ENCODE measurements around the gene TFAP2D.

TFAP2D gene

GRCh38 chr6:50792771-50793170, 79.4 kb downstream of the TFAP2D start:
- Histone ChIP-seq H3K9ac (ENCODE audit: insufficient read length) (no peak overlapping the region), H3K9me3 (ENCODE audit: low read depth, low read length) (no peaks in the 10 kb centered on the region), H3K4me3 (no peak overlapping the region), H3K27ac (no peak overlapping the region), H3K36me3 (ENCODE audit: insufficient read depth, low read length) (no peaks in the 10 kb centered on the region)
- no peak for DNase-seq (ENCODE audit: low read depth, low spot score)
- TF ChIP-seq EZH2 (IDR thresholded peaks at IDR 0.05) (no peak), FOXP2 (optimal IDR thresholded peaks at IDR 0.05; ENCODE audit: control extremely low read depth, extremely low read length, insufficient read depth) (no peak), POLR2AphosphoS5 (IDR thresholded peaks at IDR 0.05; ENCODE audit: borderline replicate concordance, low read depth, low read length) (no peak)

GRCh38 chr6:50795574-50795973, 82.2 kb downstream of the TFAP2D start:
- TF ChIP-seq FOXP2 (optimal IDR thresholded peaks at IDR 0.05; ENCODE audit: control extremely low read depth, extremely low read length, insufficient read depth) (no peak), EZH2 (IDR thresholded peaks at IDR 0.05) (no peak), POLR2AphosphoS5 (IDR thresholded peaks at IDR 0.05; ENCODE audit: borderline replicate concordance, low read depth, low read length) (no peak)
- H3K9ac ChIP-seq (ENCODE audit: insufficient read length), result no peak overlapping the region
- no peak for DNase-seq (ENCODE audit: low read depth, low spot score)
- no peak overlapping the region for H3K27ac ChIP-seq
- H3K36me3 ChIP-seq (ENCODE audit: insufficient read depth, low read length), result no peaks in the 10 kb centered on the region
- H3K9me3 ChIP-seq (ENCODE audit: low read depth, low read length), result no peaks in the 10 kb centered on the region
- H3K4me3 ChIP-seq, result no peak overlapping the region

- no peak overlapping the region for H3K9ac ChIP-seq (ENCODE audit: insufficient read length)
Observed at GRCh38 chr6:50804283-50804682, 91.0 kb downstream of the TFAP2D start.

GRCh38 chr6:50807035-50807434, 93.7 kb downstream of the TFAP2D start:
- no peak overlapping the region for H3K9ac ChIP-seq (ENCODE audit: insufficient read length)
- no peak for DNase-seq (ENCODE audit: low read depth, low spot score)
- no peak overlapping the region; the same call in 1 of the 2 replicates for H3K4me3 ChIP-seq
- no peaks in the 10 kb centered on the region for H3K9me3 ChIP-seq (ENCODE audit: low read depth, low read length)
- peak overlapping the region; percentile 61; the same call in 1 of the 2 replicates for H3K27ac ChIP-seq
- no peaks in the 10 kb centered on the region for H3K36me3 ChIP-seq (ENCODE audit: insufficient read depth, low read length)
- TF ChIP-seq EZH2 (IDR thresholded peaks at IDR 0.05) (no peak), FOXP2 (optimal IDR thresholded peaks at IDR 0.05; ENCODE audit: control extremely low read depth, extremely low read length, insufficient read depth) (no peak), POLR2AphosphoS5 (IDR thresholded peaks at IDR 0.05; ENCODE audit: borderline replicate concordance, low read depth, low read length) (no peak)

More at GRCh38 chr6:50804283-50804682, 91.0 kb downstream of the TFAP2D start:
- no peak for TF ChIP-seq EZH2 (IDR thresholded peaks at IDR 0.05)
- no peak for TF ChIP-seq FOXP2 (optimal IDR thresholded peaks at IDR 0.05; ENCODE audit: control extremely low read depth, extremely low read length, insufficient read depth)
- TF ChIP-seq POLR2AphosphoS5 (IDR thresholded peaks at IDR 0.05; ENCODE audit: borderline replicate concordance, low read depth, low read length), result no peak
- Histone ChIP-seq H3K9me3 (ENCODE audit: low read depth, low read length) (no peaks in the 10 kb centered on the region), H3K27ac (no peak overlapping the region), H3K36me3 (ENCODE audit: insufficient read depth, low read length) (no peaks in the 10 kb centered on the region), H3K4me3 (no peak overlapping the region)
- no peak for DNase-seq (ENCODE audit: low read depth, low spot score)

GRCh38 chr6:50815436-50816114, 102.2 kb downstream of the TFAP2D start:
- Histone ChIP-seq H3K36me3 (ENCODE audit: insufficient read depth, low read length) (peaks cover 14% of the 10 kb centered on the region), H3K4me3 (peak overlapping the region; percentile 97), H3K9me3 (ENCODE audit: low read depth, low read length) (no peaks in the 10 kb centered on the region), H3K27ac (peak overlapping the region; percentile 98), H3K9ac (ENCODE audit: insufficient read length) (peak overlapping the region; percentile 100)
- DNase-seq (ENCODE audit: low read depth, low spot score), result no peak
- TF ChIP-seq FOXP2 (optimal IDR thresholded peaks at IDR 0.05; ENCODE audit: control extremely low read depth, extremely low read length, insufficient read depth), result no peak
- TF ChIP-seq POLR2AphosphoS5 (IDR thresholded peaks at IDR 0.05; ENCODE audit: borderline replicate concordance, low read depth, low read length), result no peak; the same call in 1 of the 2 replicates
- no peak for TF ChIP-seq EZH2 (IDR thresholded peaks at IDR 0.05)

GRCh38 chr6:50816115-50816675, 102.9 kb downstream of the TFAP2D start:
- peak; percentile 97 for DNase-seq (ENCODE audit: low read depth, low spot score)
- Histone ChIP-seq H3K36me3 (ENCODE audit: insufficient read depth, low read length) (peaks cover 20% of the 10 kb centered on the region), H3K4me3 (peak overlapping the region; percentile 97), H3K9ac (ENCODE audit: insufficient read length) (peak overlapping the region; percentile 100), H3K9me3 (ENCODE audit: low read depth, low read length) (no peaks in the 10 kb centered on the region), H3K27ac (peak overlapping the region; percentile 98)
- no peak for TF ChIP-seq FOXP2 (optimal IDR thresholded peaks at IDR 0.05; ENCODE audit: control extremely low read depth, extremely low read length, insufficient read depth)
- peak; percentile 65 for TF ChIP-seq POLR2AphosphoS5 (IDR thresholded peaks at IDR 0.05; ENCODE audit: borderline replicate concordance, low read depth, low read length)
- TF ChIP-seq EZH2 (IDR thresholded peaks at IDR 0.05), result no peak

- DNase-seq (ENCODE audit: low read depth, low spot score), result no peak
- TF ChIP-seq POLR2AphosphoS5 (IDR thresholded peaks at IDR 0.05; ENCODE audit: borderline replicate concordance, low read depth, low read length), result peak; percentile 61
- TF ChIP-seq FOXP2 (optimal IDR thresholded peaks at IDR 0.05; ENCODE audit: control extremely low read depth, extremely low read length, insufficient read depth), result no peak
- peak overlapping the region; percentile 98 for H3K27ac ChIP-seq
- no peaks in the 10 kb centered on the region for H3K9me3 ChIP-seq (ENCODE audit: low read depth, low read length)
- H3K36me3 ChIP-seq (ENCODE audit: insufficient read depth, low read length), result peaks cover 28% of the 10 kb centered on the region
- peak overlapping the region; percentile 97 for H3K4me3 ChIP-seq
- H3K9ac ChIP-seq (ENCODE audit: insufficient read length), result peak overlapping the region; percentile 100
Observed at GRCh38 chr6:50816947-50817645, 103.8 kb downstream of the TFAP2D start.

GRCh38 chr6:50817646-50817950, 104.3 kb downstream of the TFAP2D start:
- peak overlapping the region; percentile 98 for H3K27ac ChIP-seq
- peak overlapping the region; percentile 100 for H3K9ac ChIP-seq (ENCODE audit: insufficient read length)
- no peak for TF ChIP-seq FOXP2 (optimal IDR thresholded peaks at IDR 0.05; ENCODE audit: control extremely low read depth, extremely low read length, insufficient read depth)
- no peak for TF ChIP-seq EZH2 (IDR thresholded peaks at IDR 0.05)
- no peak for TF ChIP-seq POLR2AphosphoS5 (IDR thresholded peaks at IDR 0.05; ENCODE audit: borderline replicate concordance, low read depth, low read length)
- H3K36me3 ChIP-seq (ENCODE audit: insufficient read depth, low read length), result peaks cover 33% of the 10 kb centered on the region
- no peaks in the 10 kb centered on the region for H3K9me3 ChIP-seq (ENCODE audit: low read depth, low read length)
- H3K4me3 ChIP-seq, result peak overlapping the region; percentile 97
- DNase-seq (ENCODE audit: low read depth, low spot score), result no peak

Measured in SK-N-MC (cell line).